ENCODE data around the gene C3.
"Not testable (repeated sequence)": the region's sequence is repeated elsewhere in the genome, so short reads cannot be mapped to it uniquely, and the experiment has no call there.

C3 gene

DNA sequence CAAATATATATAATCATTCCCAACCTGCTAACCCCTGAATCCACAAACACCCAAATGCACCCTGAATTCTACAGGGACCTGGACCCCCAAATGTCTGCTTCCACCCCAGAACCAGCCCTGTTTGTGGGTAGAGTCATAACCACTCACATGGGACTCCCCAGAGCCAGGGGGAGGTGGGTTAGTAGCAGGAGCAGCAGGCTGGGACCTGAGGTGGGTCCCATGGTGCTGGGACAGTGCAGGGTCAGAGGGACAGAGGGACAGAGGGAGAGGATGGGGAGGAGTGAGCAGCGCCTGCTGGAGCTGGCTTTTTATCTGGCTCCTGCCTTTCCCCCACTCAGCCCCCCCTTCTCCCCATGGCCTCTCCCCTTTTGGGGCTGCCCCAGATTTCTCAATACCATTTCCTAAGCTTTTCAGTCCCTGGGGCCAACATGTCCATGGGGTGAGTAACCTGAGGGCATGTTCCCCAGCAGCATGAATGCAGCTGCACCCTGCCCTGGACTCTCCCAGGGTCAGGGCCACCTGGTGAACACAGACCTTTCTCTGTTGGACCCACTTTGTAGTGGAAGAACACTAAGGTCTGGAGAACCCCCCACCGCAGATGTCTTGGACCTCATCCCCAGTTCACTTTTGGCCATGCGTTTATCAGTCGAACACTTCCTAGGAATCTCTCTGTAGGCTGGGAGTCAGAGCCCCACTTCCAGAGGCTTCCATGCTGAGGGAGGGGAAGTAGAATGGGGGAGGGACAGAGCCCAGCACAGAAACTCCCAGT, at the start of gene C3:
Gene C3, minus strand, starts transcription at position 282 of the 769 bp plus-strand sequence. Its CDS starts 61 bp downstream, at position 221.
- H3K27ac Mint-ChIP-seq = no peak within 1 kb of the TSS
- peaks cover 16% of the 10 kb centered on the region for H3K4me1 Mint-ChIP-seq (ENCODE audit: low read depth)
- peaks cover 1% of the 10 kb centered on the region for H3K27me3 Mint-ChIP-seq (ENCODE audit: low read depth)
- DNase-seq (ENCODE audit: low spot score) = no peak
- H3K9me3 Mint-ChIP-seq = no peaks in the 10 kb centered on the region
- no peak within 1 kb of the TSS for H3K4me3 Mint-ChIP-seq
- H3K36me3 Mint-ChIP-seq (ENCODE audit: low read depth) = no peaks in the 10 kb centered on the region

- Mint-ChIP-seq H3K36me3 (ENCODE audit: low read depth) (peaks cover 6% of the 10 kb centered on the region), H3K4me1 (ENCODE audit: low read depth) (peaks cover 38% of the 10 kb centered on the region), H3K4me3 (peak overlapping the region; percentile 40), H3K9me3 (no peaks in the 10 kb centered on the region), H3K27ac (peak overlapping the region; percentile 60), H3K27me3 (ENCODE audit: low read depth) (no peaks in the 10 kb centered on the region)
- no peak for DNase-seq (ENCODE audit: low spot score)
These were observed 48.7 kb upstream of the C3 start for GRCh38 chr19:6769006-6769619.

DNA sequence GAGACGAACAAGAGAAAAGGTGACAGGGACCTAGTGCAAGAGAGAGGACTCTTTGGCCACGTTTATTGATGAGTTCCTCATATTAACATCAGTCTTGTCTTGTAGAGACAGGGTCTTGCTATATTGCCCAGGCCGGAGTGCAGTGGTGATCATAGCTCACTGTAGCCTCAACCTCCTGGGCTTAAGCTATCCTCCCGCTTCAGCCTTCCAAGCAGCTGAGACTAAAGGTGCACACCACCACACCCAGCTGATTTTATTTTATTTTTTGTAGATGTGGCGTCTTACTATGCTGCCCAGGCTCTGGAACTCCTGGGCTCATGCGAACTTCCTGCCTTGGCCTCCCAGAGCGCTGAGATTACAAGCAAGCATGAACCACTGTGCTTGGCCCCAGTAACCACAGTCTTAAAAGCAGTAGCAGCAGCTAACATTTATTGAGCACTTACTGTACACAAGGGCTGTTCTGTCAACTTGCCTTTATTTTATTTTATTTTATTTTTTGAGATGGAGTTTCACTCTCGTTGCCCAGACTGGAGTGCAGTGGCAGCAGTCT, 47.9 kb upstream of the C3 start:
- Mint-ChIP-seq H3K4me1 (ENCODE audit: low read depth) (peaks cover 33% of the 10 kb centered on the region), H3K27me3 (ENCODE audit: low read depth) (no peaks in the 10 kb centered on the region), H3K36me3 (ENCODE audit: low read depth) (peaks cover under 1% of the 10 kb centered on the region), H3K4me3 (peak overlapping the region; percentile 90), H3K27ac (peak overlapping the region; percentile 85), H3K9me3 (no peaks in the 10 kb centered on the region)
- no peak for DNase-seq (ENCODE audit: low spot score)

GRCh38 chr19:6767357-6768235, 47.1 kb upstream of the C3 start, which contains the start of gene SH2D3A:
SH2D3A (minus strand) TSS chr19:6767435; CDS start chr19:6763748, 3,687 bp downstream.
- Mint-ChIP-seq H3K4me1 (ENCODE audit: low read depth) (peaks cover 33% of the 10 kb centered on the region), H3K36me3 (ENCODE audit: low read depth) (no peaks in the 10 kb centered on the region)

DNA sequence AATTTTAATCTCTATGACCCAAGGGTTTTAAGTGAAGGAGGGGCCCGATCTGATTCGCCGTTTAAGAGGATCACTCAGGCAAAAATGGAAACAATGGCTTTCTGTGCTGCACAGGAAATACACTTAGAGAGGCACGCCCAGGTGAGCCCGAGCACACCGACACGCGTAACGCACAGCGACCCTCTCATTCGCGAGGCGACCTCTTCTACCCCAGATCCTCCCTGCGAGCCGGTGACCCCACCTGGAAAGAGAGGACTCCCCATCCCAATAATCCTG, 46.6 kb upstream of the C3 start:
- peaks cover 29% of the 10 kb centered on the region for H3K4me1 Mint-ChIP-seq (ENCODE audit: low read depth)
- DNase-seq (ENCODE audit: low spot score) = no peak
- peak overlapping the region; percentile 90 for H3K4me3 Mint-ChIP-seq

More at GRCh38 chr19:6767357-6768235, 47.1 kb upstream of the C3 start, which contains the start of gene SH2D3A:
- Mint-ChIP-seq H3K9me3 (no peaks in the 10 kb centered on the region), H3K27me3 (ENCODE audit: low read depth) (no peaks in the 10 kb centered on the region), H3K4me3 (peak within 1 kb of the TSS; percentile 90), H3K27ac (peak within 1 kb of the TSS; percentile 85)
- DNase-seq (ENCODE audit: low spot score) = peak; percentile 90

DNA sequence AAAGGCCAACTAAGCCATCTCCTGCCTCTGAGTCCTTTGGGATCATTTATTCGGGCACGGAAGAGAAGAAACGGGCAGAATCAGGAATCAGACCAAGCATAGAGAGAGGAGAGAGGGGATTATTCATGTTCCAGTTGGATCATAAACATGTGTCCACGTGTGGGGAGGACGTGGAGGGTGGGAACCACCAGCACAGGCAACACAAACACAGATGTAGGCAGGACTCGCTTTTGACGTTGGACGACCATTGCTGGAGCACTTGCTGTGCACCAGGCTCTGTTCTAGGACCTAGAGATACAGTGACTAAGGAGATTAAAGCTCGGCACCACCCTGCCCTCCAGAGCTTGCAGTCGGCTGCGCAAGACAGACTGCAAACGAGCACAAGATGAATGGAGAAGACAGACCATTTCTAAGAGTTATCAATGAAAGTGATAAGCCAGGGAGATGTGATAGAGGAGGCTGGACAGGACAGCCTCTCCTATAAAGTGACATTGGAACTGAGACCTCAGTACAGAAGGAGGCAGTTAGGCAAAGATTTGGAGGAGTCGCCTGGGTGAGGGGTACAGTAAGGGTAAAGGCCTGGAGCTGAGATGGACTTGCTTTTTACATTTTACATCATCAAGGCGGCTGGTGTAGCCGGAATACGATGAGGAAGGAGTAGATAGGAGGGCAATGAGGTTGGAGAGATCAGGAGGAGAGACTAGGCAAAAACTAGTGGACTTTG, 46.1 kb upstream of the C3 start:
- Mint-ChIP-seq H3K4me3 (peak overlapping the region; percentile 90), H3K4me1 (ENCODE audit: low read depth) (peaks cover 27% of the 10 kb centered on the region), H3K9me3 (no peaks in the 10 kb centered on the region), H3K27ac (peak overlapping the region; percentile 85), H3K27me3 (ENCODE audit: low read depth) (no peaks in the 10 kb centered on the region), H3K36me3 (ENCODE audit: low read depth) (no peaks in the 10 kb centered on the region)
- DNase-seq (ENCODE audit: low spot score) = no peak

More for the DNA sequence above, 46.6 kb upstream of the C3 start:
- Mint-ChIP-seq H3K27ac (peak overlapping the region; percentile 85), H3K9me3 (no peaks in the 10 kb centered on the region), H3K36me3 (ENCODE audit: low read depth) (no peaks in the 10 kb centered on the region), H3K27me3 (ENCODE audit: low read depth) (no peaks in the 10 kb centered on the region)

GRCh38 chr19:6765738-6766356, 45.4 kb upstream of the C3 start:
- no peak for DNase-seq (ENCODE audit: low spot score)
- Mint-ChIP-seq H3K9me3 (no peaks in the 10 kb centered on the region), H3K4me1 (ENCODE audit: low read depth) (peaks cover 27% of the 10 kb centered on the region), H3K27me3 (ENCODE audit: low read depth) (no peaks in the 10 kb centered on the region), H3K36me3 (ENCODE audit: low read depth) (peaks cover 5% of the 10 kb centered on the region), H3K4me3 (peak overlapping the region; percentile 90), H3K27ac (peak overlapping the region; percentile 85)

DNA sequence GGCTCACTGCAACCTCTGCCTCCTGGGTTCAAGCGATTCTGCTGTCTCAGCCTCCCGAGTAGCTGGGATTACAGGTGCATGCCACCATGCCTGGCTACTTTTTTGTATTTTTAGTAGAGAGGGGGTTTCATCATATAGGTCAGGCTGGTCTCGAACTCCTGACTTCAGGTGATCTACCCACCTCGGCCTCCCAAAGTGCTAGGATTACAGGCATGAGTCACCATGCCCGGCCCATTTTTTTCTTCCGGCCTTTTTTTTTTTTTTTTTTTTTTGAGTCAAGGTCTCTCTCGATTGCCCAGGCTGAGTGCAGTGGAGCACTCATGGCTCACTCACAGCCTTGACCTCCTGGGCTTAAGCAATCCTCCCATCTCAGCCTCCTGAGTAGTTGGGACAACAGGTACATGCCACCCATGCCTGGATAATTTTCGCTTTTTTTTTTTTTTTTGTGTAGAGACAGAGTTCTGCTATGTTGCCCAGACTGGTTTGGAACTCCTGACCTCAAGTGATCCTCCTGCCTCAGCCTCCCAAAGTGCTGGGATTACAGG, 41.9 kb upstream of the C3 start:
- H3K36me3 Mint-ChIP-seq (ENCODE audit: low read depth) = peaks cover 19% of the 10 kb centered on the region
- DNase-seq (ENCODE audit: low spot score); H3K9me3 Mint-ChIP-seq; H3K27me3 Mint-ChIP-seq (ENCODE audit: low read depth); H3K27ac Mint-ChIP-seq; H3K4me3 Mint-ChIP-seq: not testable (repeated sequence)
- peaks cover 18% of the 10 kb centered on the region for H3K4me1 Mint-ChIP-seq (ENCODE audit: low read depth)

- H3K27me3 Mint-ChIP-seq (ENCODE audit: low read depth) = no peaks in the 10 kb centered on the region
These were observed 40.7 kb upstream of the C3 start for GRCh38 chr19:6761053-6761676.

GRCh38 chr19:6760606-6761005, 40.2 kb upstream of the C3 start:
- Mint-ChIP-seq H3K4me3 (no peak overlapping the region), H3K4me1 (ENCODE audit: low read depth) (peaks cover 4% of the 10 kb centered on the region), H3K9me3 (no peaks in the 10 kb centered on the region), H3K27ac (no peak overlapping the region), H3K27me3 (ENCODE audit: low read depth) (no peaks in the 10 kb centered on the region), H3K36me3 (ENCODE audit: low read depth) (peaks cover 19% of the 10 kb centered on the region)
- no peak for DNase-seq (ENCODE audit: low spot score)

More at GRCh38 chr19:6761053-6761676, 40.7 kb upstream of the C3 start:
- Mint-ChIP-seq H3K36me3 (ENCODE audit: low read depth) (peaks cover 19% of the 10 kb centered on the region), H3K27ac (no peak overlapping the region), H3K9me3 (no peaks in the 10 kb centered on the region), H3K4me3 (no peak overlapping the region), H3K4me1 (ENCODE audit: low read depth) (peaks cover 10% of the 10 kb centered on the region)
- no peak for DNase-seq (ENCODE audit: low spot score)

GRCh38 chr19:6754653-6755463, 34.4 kb upstream of the C3 start:
- peaks cover 27% of the 10 kb centered on the region for H3K36me3 Mint-ChIP-seq (ENCODE audit: low read depth)
- no peak overlapping the region for H3K4me3 Mint-ChIP-seq
- H3K9me3 Mint-ChIP-seq = no peaks in the 10 kb centered on the region
- peaks cover 13% of the 10 kb centered on the region for H3K4me1 Mint-ChIP-seq (ENCODE audit: low read depth)
- no peak overlapping the region for H3K27ac Mint-ChIP-seq
- DNase-seq (ENCODE audit: low spot score) = no peak
- H3K27me3 Mint-ChIP-seq (ENCODE audit: low read depth) = no peaks in the 10 kb centered on the region

GRCh38 chr19:6754136-6754535, 33.7 kb upstream of the C3 start:
- no peaks in the 10 kb centered on the region for H3K9me3 Mint-ChIP-seq
- H3K4me1 Mint-ChIP-seq (ENCODE audit: low read depth) = peaks cover 13% of the 10 kb centered on the region
- H3K4me3 Mint-ChIP-seq = no peak overlapping the region
- H3K36me3 Mint-ChIP-seq (ENCODE audit: low read depth) = peaks cover 29% of the 10 kb centered on the region
- H3K27me3 Mint-ChIP-seq (ENCODE audit: low read depth) = no peaks in the 10 kb centered on the region
- DNase-seq (ENCODE audit: low spot score) = no peak
- no peak overlapping the region for H3K27ac Mint-ChIP-seq

All from T-helper 2 cell treated with Interferon-gamma antibody and Interleukin-4, amounts not matched to agents 5 μg/mL and 100 μg/mL, for 36 hours (primary cell).